ENCODE results near the gene NECTIN3. TPM values are rescaled to one million over a fixed set of nuclear protein-coding genes. Genes with fewer than 3 reads are reported as not detected.

Gene NECTIN3
- total RNA-seq, 1 donor from 2014 or later = 22.6 TPM

GRCh38 chr3:111070772-111071256 is 802 bp upstream of the NECTIN3 start:
- TF ChIP-seq, protein P1, sequence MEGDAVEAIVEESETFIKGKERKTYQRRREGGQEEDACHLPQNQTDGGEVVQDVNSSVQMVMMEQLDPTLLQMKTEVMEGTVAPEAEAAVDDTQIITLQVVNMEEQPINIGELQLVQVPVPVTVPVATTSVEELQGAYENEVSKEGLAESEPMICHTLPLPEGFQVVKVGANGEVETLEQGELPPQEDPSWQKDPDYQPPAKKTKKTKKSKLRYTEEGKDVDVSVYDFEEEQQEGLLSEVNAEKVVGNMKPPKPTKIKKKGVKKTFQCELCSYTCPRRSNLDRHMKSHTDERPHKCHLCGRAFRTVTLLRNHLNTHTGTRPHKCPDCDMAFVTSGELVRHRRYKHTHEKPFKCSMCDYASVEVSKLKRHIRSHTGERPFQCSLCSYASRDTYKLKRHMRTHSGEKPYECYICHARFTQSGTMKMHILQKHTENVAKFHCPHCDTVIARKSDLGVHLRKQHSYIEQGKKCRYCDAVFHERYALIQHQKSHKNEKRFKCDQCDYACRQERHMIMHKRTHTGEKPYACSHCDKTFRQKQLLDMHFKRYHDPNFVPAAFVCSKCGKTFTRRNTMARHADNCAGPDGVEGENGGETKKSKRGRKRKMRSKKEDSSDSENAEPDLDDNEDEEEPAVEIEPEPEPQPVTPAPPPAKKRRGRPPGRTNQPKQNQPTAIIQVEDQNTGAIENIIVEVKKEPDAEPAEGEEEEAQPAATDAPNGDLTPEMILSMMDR (IDR thresholded peaks at IDR 0.05; ENCODE audit: partially characterized antibody, unreplicated experiment) = no peak
- Mint-ChIP-seq H3K27ac (ENCODE audit: unreplicated experiment) (peak overlapping the region; percentile 94), H3K4me1 (ENCODE audit: low read depth, unreplicated experiment) (peaks cover 18% of the 10 kb centered on the region), H3K4me3 (ENCODE audit: unreplicated experiment) (peak overlapping the region; percentile 99), H3K36me3 (ENCODE audit: unreplicated experiment) (no peaks in the 10 kb centered on the region), H3K9me3 (ENCODE audit: unreplicated experiment) (peaks cover 13% of the 10 kb centered on the region), H3K27me3 (ENCODE audit: unreplicated experiment) (peaks cover 11% of the 10 kb centered on the region)
- DNase-seq = no peak

DNA sequence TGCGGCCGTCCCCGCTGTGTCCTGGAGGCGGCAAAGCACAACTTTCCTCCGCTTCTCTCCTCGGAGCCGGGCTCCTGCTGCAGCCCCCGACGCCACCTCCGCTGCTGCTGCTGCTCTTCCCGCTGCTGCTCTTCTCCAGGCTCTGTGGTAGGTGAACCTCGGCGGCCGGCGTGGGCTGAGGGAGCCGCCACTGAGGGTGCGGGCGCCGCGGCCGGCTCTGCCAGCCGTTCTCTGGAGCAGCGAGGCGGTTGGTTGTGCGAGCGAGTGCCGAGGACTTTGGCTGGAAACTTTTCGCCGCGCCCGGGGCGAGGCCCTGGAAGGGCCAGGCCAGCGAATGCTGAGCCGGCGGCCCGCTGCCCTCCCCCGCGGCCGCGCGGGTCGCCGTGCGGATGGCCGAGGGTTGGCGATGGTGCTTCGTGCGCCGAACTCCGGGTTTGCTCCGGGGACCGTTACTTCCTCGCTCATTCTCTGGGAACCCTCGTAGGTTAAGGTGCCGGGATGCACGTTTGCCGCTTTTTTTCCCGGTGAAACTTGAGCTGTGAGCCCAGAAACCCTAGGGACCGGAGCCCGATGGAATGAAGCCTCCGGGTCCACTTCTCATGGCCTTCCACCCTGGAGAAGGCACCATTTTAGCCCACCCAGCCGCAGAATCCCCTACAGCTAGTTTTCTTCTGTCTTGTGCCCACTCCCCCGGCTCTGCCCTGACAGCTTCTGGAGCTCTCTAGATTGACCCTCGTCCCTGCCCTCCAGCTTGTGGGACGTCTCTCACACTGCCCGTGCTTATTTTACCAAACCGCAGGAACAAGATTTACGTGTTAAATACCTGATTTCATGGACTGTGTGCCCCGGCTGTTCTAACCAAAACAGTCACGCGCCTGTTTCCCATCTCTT is 660 bp downstream of the NECTIN3 start:
- no peaks in the 10 kb centered on the region for H3K36me3 Mint-ChIP-seq (ENCODE audit: unreplicated experiment)
- peak overlapping the region; percentile 100 for H3K4me3 Mint-ChIP-seq (ENCODE audit: unreplicated experiment)
- TF ChIP-seq, protein P1 (IDR thresholded peaks at IDR 0.05; ENCODE audit: partially characterized antibody, unreplicated experiment) = no peak
- H3K9me3 Mint-ChIP-seq (ENCODE audit: unreplicated experiment) = peaks cover 13% of the 10 kb centered on the region
- peaks cover 18% of the 10 kb centered on the region for H3K4me1 Mint-ChIP-seq (ENCODE audit: low read depth, unreplicated experiment)
- peak; percentile 27 for DNase-seq
- peaks cover 11% of the 10 kb centered on the region for H3K27me3 Mint-ChIP-seq (ENCODE audit: unreplicated experiment)
- H3K27ac Mint-ChIP-seq (ENCODE audit: unreplicated experiment) = peak overlapping the region; percentile 89

DNA sequence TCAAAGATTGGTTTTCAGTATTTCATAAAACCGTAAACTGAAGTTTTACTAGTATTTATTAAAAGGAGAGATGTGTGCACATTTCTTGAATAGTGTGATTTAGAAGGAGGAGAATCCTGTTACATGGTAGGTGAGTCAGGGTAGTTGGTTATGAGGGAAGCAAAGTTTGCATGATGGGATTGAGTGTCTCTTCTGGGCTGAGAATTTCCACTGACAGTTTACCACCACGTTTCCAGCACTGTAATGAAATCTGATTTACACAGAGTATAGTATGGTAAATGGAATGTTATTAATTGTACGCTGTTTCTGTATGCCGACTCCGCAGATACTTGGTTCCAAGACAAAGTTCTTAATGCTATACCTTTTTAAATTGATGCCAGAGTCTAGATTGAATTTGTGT is 1.6 kb downstream of the NECTIN3 start:
- Mint-ChIP-seq H3K27ac (ENCODE audit: unreplicated experiment) (no peak overlapping the region), H3K36me3 (ENCODE audit: unreplicated experiment) (no peaks in the 10 kb centered on the region), H3K27me3 (ENCODE audit: unreplicated experiment) (peaks cover 11% of the 10 kb centered on the region), H3K4me3 (ENCODE audit: unreplicated experiment) (peak overlapping the region; percentile 100), H3K9me3 (ENCODE audit: unreplicated experiment) (peaks cover 13% of the 10 kb centered on the region), H3K4me1 (ENCODE audit: low read depth, unreplicated experiment) (peaks cover 20% of the 10 kb centered on the region)
- DNase-seq = no peak
- TF ChIP-seq, protein P1 (IDR thresholded peaks at IDR 0.05; ENCODE audit: partially characterized antibody, unreplicated experiment) = no peak

- no peaks in the 10 kb centered on the region for H3K36me3 Mint-ChIP-seq (ENCODE audit: unreplicated experiment)
- H3K4me3 Mint-ChIP-seq (ENCODE audit: unreplicated experiment) = no peak overlapping the region
- no peak overlapping the region for H3K27ac Mint-ChIP-seq (ENCODE audit: unreplicated experiment)
- TF ChIP-seq, protein P1 (IDR thresholded peaks at IDR 0.05; ENCODE audit: partially characterized antibody, unreplicated experiment) = no peak
- peaks cover 6% of the 10 kb centered on the region for H3K9me3 Mint-ChIP-seq (ENCODE audit: unreplicated experiment)
- no peaks in the 10 kb centered on the region for H3K27me3 Mint-ChIP-seq (ENCODE audit: unreplicated experiment)
- H3K4me1 Mint-ChIP-seq (ENCODE audit: low read depth, unreplicated experiment) = peaks cover 17% of the 10 kb centered on the region
- peak; percentile 47 for DNase-seq
Observed at GRCh38 chr3:111076732-111077131, 5.1 kb downstream of the NECTIN3 start.

DNA sequence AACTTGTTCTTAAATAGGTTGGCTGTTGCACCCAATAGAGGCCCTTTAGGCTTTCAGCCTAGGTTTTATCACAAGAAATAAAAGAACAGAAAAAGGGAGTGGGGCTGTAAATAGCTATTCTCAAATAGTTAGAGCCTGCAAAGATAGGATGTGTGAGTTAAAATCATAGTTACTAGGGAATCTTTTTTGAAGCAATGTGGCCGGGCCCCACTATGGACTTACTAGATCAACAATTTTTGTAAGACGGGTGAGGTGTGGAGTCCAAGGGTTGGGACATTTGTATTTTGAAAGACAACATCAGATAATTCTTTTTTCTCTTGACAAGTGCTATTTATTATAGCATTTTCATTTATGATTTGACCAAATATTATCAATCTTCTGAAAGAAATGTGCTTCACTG is 5.8 kb downstream of the NECTIN3 start:
- Mint-ChIP-seq H3K4me3 (ENCODE audit: unreplicated experiment) (no peak overlapping the region), H3K27ac (ENCODE audit: unreplicated experiment) (no peak overlapping the region), H3K27me3 (ENCODE audit: unreplicated experiment) (no peaks in the 10 kb centered on the region), H3K9me3 (ENCODE audit: unreplicated experiment) (peaks cover 5% of the 10 kb centered on the region), H3K4me1 (ENCODE audit: low read depth, unreplicated experiment) (peaks cover 17% of the 10 kb centered on the region), H3K36me3 (ENCODE audit: unreplicated experiment) (no peaks in the 10 kb centered on the region)
- DNase-seq = no peak
- TF ChIP-seq, protein P1 (IDR thresholded peaks at IDR 0.05; ENCODE audit: partially characterized antibody, unreplicated experiment) = no peak
